B cell (primary cell): ENCODE measurements around the gene MORC1.

ENCODE experiments used
- CTCF ChIP-seq: fragments of 200-600 bp; IDR thresholded peaks from one replicate; pipeline ENCODE4 v1.8.0; 2022; ENCODE audit warnings: antibody characterized with exemption, mild to moderate bottlenecking
- EZH2 ChIP-seq: IDR thresholded peaks from 2 replicates; pipeline ENCODE4 v1.6.1; 2012; ENCODE audit warnings: borderline replicate concordance, low read depth, mild to moderate bottlenecking, moderate library complexity, low read length; ENCODE audit not compliant: insufficient read depth, poor library complexity, severe bottlenecking

- TF ChIP-seq CTCF (no peak), EZH2 (no peak)
Observed at GRCh38 chr3:109026821-109027220, 91.1 kb downstream of the MORC1 start.
